Stomach (tissue), 9 donors: ENCODE measurements around the gene UGT1A10. TPM values are rescaled to one million over a fixed set of nuclear protein-coding genes. Genes with fewer than 3 reads are reported as not detected.

Experiments
- DNase-seq, 2 donors: peaks; one replicate each; pipeline versions ENCODE4 v3.0.0 to v3.0.0-alpha.2; 2013 to 2019
- H3K27ac ChIP-seq, 5 donors: fragments of 200-600 bp in 4 of 5; sonication (generic) in 4 of 5; one replicate each; pipeline ENCODE4 v1.5.1; 2013 to 2019; ENCODE audit warnings: mild to moderate bottlenecking in 1 of 5, moderate library complexity in 1 of 5
- H3K27me3 ChIP-seq, 3 donors: fragments of 200-600 bp; sonication (generic); one replicate each; pipeline ENCODE4 v1.5.1; 2017 to 2019; ENCODE audit warnings: mixed run types in 1 of 3
- H3K36me3 ChIP-seq, 4 donors: fragments of 200-600 bp; sonication (generic); 1 replicate in 3 of 4; 2 replicates in 1 of 4; pipeline ENCODE4 v1.5.1; 2016 to 2019
- H3K4me1 ChIP-seq, 4 donors: fragments of 200-600 bp; sonication (generic); one replicate each; pipeline ENCODE4 v1.5.1; 2016 to 2019
- H3K4me3 ChIP-seq, 4 donors: fragments of 200-600 bp; sonication (generic) in 3 of 4; one replicate each; pipeline ENCODE4 v1.5.1; 2016 to 2019; ENCODE audit warnings: mild to moderate bottlenecking in 1 of 4
- H3K9me3 ChIP-seq, 4 donors: fragments of 200-600 bp; sonication (generic); one replicate each; pipeline ENCODE4 v1.5.1; 2016 to 2019
- CTCF ChIP-seq, 7 experiments: fragments of 450-650 bp in 4 of 7; fragments of 200-600 bp in 3 of 7; sonication (generic) in 3 of 7; IDR thresholded peaks; one replicate each; pipeline ENCODE4 v1.5.1; 2016 to 2019; ENCODE audit warnings: antibody characterized with exemption in 7 of 7, control low read depth in 2 of 7, mild to moderate bottlenecking in 1 of 7
- EP300 ChIP-seq: sonication (generic); formaldehyde crosslinking; IDR thresholded peaks from one replicate; pipeline ENCODE4 v1.6.1; 2017; ENCODE audit warnings: antibody characterized with exemption
- POLR2A ChIP-seq, 4 donors: fragments of 450-650 bp; IDR thresholded peaks; one replicate each; pipeline ENCODE4 v1.6.1; 2016; ENCODE audit warnings: antibody characterized with exemption in 4 of 4, control low read depth in 2 of 4, mild to moderate bottlenecking in 1 of 4, moderate library complexity in 1 of 4
- POLR2AphosphoS5 ChIP-seq, 3 donors: sonication (generic); formaldehyde crosslinking; IDR thresholded peaks; one replicate each; pipeline ENCODE4 v1.6.1; 2016; ENCODE audit warnings: antibody characterized with exemption in 3 of 3
- WGBS, 5 donors: extraction: QIAGEN DNeasy Blood & Tissue Kit in 3 of 5; methylation state at CpG; one replicate each; pipeline versions ENCODE4 v1.1.5 to v1.1.7; 2013 to 2018; 5-methylcytosine and 5-hydroxymethylcytosine counted together
- intact Hi-C: fragments of 100-400 bp; cut with DNase I; formaldehyde crosslinking; loops from one replicate; pipeline ENCODE4 v1.15.1; 2023; ENCODE audit warnings: low total_unique reads
- polyA plus RNA-seq, 3 donors: library from polyadenylated mRNA; stranded (reverse); fragments of 200-250 nt; gene quantifications; one replicate each; pipeline ENCODE4 v1.2.3, GENCODE V29; 2013
- total RNA-seq, 5 donors: library from RNA; depleted of rRNA; stranded (reverse); fragments of >200 nt; gene quantifications; one replicate each; pipeline versions ENCODE4 v1.1.0 to v1.2.3, GENCODE V29; 2014 to 2016
- donor health status: healthy with polysubstance abuse.
- donor health status: Bipolar disorder and iron deficiency.
- donor health status: healthy.

Gene UGT1A10
- total and polyA plus RNA-seq, 8 donors: 0.45 to 32.7 (median 2.2) TPM; not detected in 1

GRCh38 chr2:233598952-233599351, 37.3 kb upstream of the UGT1A10 start:
- intact Hi-C loops: no loop called here
- Histone ChIP-seq H3K9me3 (no peaks in the 10 kb centered on the region), H3K27me3 (peaks cover 0 to 10% (median 0%) of the 10 kb centered on the region in 3 donors), H3K4me3 (no peak overlapping the region), H3K27ac (no peak overlapping the region), H3K36me3 (no peaks in the 10 kb centered on the region), H3K4me1 (no peaks in the 10 kb centered on the region)
- WGBS, 5 donors: 87 to 94% (median 89%) methylated on average over 3 of the region's 3 CpGs
- TF ChIP-seq EP300 (no peak), POLR2A (IDR thresholded peaks at IDR 0.05) (no peak), POLR2AphosphoS5 (IDR thresholded peaks at IDR 0.05) (no peak), CTCF (IDR thresholded peaks at IDR 0.05) (no peak)
- DNase-seq: no peak

- 66 to 86% (median 78%) methylated on average over 2 of the region's 2 CpGs for WGBS, 5 donors
- TF ChIP-seq EP300 (no peak), POLR2AphosphoS5 (IDR thresholded peaks at IDR 0.05) (no peak), POLR2A (IDR thresholded peaks at IDR 0.05) (no peak), CTCF (IDR thresholded peaks at IDR 0.05) (no peak)
- H3K4me3 ChIP-seq: no peak overlapping the region
- H3K36me3 ChIP-seq: no peaks in the 10 kb centered on the region
- no peaks in the 10 kb centered on the region for H3K9me3 ChIP-seq
- intact Hi-C loops: no loop called here
- H3K27me3 ChIP-seq: peaks cover 0 to 10% (median 0%) of the 10 kb centered on the region in 3 donors
- DNase-seq: no peak
- no peaks in the 10 kb centered on the region for H3K4me1 ChIP-seq
- H3K27ac ChIP-seq: no peak overlapping the region
These were observed 35.9 kb upstream of the UGT1A10 start for GRCh38 chr2:233600386-233600785.

GRCh38 chr2:233602076-233602475, 34.2 kb upstream of the UGT1A10 start:
- no peak for TF ChIP-seq EP300
- TF ChIP-seq CTCF (IDR thresholded peaks at IDR 0.05): no peak
- TF ChIP-seq POLR2A (IDR thresholded peaks at IDR 0.05): no peak
- TF ChIP-seq POLR2AphosphoS5 (IDR thresholded peaks at IDR 0.05): no peak
- no peak overlapping the region for H3K4me3 ChIP-seq
- 90 to 100% (median 97%) methylated on average over 1 of the region's 1 CpG for WGBS, 5 donors
- H3K9me3 ChIP-seq: no peaks in the 10 kb centered on the region
- H3K4me1 ChIP-seq: no peaks in the 10 kb centered on the region
- no peak overlapping the region for H3K27ac ChIP-seq
- H3K36me3 ChIP-seq: no peaks in the 10 kb centered on the region
- DNase-seq: no peak
- intact Hi-C loops: no loop called here
- peaks cover 0 to 10% (median 0%) of the 10 kb centered on the region in 3 donors for H3K27me3 ChIP-seq

- Histone ChIP-seq H3K4me3 (no peak overlapping the region), H3K9me3 (no peaks in the 10 kb centered on the region), H3K27me3 (peaks cover 0 to 10% (median 0%) of the 10 kb centered on the region in 3 donors), H3K4me1 (no peaks in the 10 kb centered on the region), H3K27ac (no peak overlapping the region), H3K36me3 (no peaks in the 10 kb centered on the region)
- 81 to 90% (median 84%) methylated on average over 3 to 4 of the region's 4 CpGs for WGBS, 5 donors
- no peak for DNase-seq
- TF ChIP-seq EP300: no peak
- no peak for TF ChIP-seq POLR2A (IDR thresholded peaks at IDR 0.05)
- no peak for TF ChIP-seq CTCF (IDR thresholded peaks at IDR 0.05)
- no peak for TF ChIP-seq POLR2AphosphoS5 (IDR thresholded peaks at IDR 0.05)
- intact Hi-C loops: no loop called here
These were observed 32.7 kb upstream of the UGT1A10 start for GRCh38 chr2:233603520-233603919.
